ENCODE results near the gene UBE2Q1.

The UBE2Q1 gene

DNA sequence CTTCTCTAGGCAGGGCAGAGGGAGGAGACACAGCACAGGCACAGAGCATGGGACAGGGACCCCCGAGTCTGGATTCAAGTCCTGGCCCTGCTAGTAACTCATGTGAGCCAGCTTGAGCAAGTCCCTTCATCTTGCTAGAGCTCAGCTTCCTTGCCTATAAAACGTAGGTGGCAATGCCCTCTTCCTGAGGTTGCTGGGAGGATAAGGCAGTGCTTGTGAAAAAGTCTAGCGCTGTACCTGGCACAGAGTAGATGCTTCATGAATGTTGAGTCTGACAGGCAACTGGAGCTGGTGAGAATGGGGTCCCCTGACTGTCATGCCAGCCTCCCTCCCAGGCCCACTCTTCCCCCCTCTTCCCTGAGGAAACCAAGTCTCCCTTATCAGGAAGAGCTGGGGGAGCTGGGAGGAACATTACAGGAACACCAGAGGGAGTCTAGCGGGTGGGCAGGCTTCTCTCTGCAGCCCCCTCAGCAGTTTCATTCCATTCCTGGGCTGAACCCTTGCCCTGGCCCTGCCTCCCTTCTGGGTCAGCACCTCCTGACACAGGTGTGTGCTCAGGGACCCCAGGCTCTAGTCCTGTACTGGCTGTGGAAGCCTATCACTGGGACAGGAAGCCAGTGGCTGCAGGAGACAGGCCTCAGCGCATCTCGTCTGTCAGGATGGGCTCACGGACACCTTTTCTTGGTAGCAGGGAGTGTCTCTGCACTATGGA, 19.0 kb upstream of the UBE2Q1 start:
- DNase-seq (ENCODE audit: low spot score) = no peak

GRCh38 chr1:154575951-154576566, 17.6 kb upstream of the UBE2Q1 start:
- no peak for DNase-seq (ENCODE audit: low spot score)

DNA sequence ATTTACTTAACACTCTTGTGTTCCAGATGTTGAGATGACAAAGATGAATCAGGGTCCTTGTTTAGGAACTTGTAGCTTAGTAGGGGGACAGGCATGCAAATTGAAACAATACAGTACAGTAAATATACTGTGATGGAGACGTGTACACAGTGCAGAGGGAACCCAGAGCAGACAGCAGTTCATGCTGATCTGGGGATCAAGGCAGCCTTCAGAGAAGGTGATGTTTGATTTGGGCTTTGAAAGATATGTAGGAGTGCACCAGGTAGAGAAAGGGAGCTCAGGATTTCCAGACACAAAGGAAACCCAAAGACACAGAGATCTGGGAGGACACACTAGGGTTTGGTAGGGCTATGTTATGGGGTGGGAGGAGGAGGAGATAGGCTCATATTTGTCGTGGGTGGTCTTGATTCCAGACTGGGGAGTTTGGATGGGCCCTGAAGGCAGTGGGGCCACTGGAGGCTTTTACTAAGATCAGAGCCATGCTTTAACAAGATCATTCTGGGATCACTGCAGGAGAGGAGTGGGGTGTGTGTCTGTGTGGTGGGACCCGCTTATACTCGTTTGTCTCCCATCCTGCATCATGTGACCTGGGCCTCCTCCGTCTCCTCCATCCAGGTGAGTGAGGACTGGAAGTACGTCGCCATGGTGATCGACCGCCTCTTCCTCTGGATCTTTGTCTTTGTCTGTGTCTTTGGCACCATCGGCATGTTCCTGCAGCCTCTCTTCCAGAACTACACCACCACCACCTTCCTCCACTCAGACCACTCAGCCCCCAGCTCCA, 16.9 kb upstream of the UBE2Q1 start:
- no peak for DNase-seq (ENCODE audit: low spot score)

DNA sequence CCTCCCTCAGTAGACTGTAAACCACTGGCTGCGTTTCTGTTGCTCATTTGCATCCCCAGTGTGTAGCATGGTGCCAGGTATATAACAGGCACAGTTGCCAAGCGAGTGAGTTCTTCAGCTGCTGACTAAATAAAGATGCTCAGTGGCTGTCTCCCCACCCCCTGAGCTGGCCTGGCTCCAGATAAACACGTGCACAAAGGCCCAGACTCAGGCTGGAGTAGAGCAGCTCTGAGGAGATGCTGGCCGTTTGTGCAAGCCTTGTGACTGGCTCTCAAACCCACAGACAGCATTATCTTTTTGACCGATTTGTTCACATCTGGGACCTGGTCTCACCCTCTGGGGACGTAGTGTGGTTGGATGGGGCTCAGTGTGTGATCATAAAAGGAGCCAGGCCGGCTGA, 16.3 kb upstream of the UBE2Q1 start:
- peak; percentile 35 for DNase-seq (ENCODE audit: low spot score)

- DNase-seq (ENCODE audit: low spot score) = no peak
These were observed 14.7 kb upstream of the UBE2Q1 start for GRCh38 chr1:154573168-154573510.

DNA sequence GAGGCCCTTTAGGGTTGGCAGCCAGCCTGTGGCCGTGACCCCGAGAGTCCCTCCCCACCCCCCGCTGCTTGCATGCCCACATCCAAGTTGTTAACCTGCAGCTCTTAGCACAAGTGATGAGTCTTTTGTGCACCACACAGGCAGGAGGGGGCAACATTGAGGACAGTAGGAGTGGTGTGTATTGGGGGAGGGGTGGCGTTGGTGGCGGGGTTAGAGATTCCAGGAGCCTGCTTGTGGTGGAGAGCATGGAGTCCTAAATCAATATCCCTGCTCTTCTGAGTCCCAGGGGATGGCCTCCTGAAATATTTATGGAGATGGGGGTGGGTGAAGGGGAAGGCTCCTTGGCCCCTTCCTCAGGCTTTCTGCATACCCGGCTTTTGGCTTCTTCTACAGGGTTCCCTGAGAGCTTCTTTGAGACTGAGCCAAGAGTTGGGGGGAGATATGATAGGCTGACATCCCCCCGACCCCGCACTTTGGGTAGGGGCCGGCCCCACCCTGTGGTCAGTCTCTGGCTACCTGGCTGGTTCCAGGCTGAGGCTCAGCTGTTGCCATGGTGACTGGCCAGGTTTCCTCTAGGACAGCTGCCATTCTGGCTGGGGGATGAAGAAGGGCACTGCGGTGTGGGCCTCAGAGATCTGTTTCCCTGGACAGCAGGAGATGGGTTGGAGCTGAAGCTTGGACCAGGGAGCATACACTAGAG, 14.2 kb upstream of the UBE2Q1 start:
- no peak for DNase-seq (ENCODE audit: low spot score)

DNA sequence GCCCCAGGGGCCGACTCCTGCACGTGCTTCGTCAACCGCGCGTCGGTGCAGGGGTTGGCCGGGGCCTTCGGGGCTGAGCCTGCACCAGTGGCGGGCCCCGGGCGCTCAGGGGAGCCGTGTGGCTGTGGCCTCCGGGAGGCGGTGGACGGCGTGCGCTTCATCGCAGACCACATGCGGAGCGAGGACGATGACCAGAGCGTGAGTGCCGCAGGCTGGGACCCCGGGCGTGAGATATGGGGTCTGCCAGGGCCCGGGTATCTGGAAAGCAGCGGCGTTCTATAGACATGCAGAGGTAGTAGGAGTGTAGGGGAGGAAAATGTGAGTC, 13.5 kb upstream of the UBE2Q1 start:
- no peak for DNase-seq (ENCODE audit: low spot score)

GRCh38 chr1:154571244-154571963, 12.9 kb upstream of the UBE2Q1 start:
- DNase-seq (ENCODE audit: low spot score) = no peak

DNA sequence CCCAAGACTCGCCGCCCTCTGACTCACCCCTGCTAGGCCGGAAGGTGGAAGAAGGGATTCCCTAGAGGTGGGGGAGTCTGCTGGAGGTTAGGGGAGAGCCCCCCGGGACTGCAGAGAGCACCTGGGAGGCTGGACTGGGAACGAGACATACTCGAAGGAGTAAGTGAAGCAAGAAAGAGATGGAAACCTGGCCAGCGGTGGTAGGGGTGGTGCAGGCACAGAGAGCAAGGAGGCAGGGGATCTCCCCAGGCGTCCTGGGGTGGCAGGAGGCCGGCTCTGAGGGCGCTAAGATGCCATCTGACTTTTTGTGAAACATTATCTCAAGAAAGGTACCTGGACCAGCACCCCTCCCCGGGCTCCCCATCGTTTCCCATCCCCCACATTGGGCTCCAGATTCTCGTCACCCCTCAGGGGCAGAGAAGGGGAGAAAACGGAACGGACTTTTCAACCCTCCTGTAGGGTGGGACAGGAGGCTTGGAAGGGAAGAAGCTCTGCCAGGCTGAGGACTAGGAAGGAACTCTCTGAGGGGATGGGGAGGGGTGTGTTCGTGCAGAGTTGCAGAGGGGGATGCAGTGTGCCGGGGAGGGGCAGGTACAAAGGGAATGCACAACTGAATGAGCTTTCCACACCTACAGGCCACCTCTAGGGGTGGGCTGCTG, 9.8 kb upstream of the UBE2Q1 start:
- DNase-seq (ENCODE audit: low spot score) = no peak

GRCh38 chr1:154567386-154568156, 9.1 kb upstream of the UBE2Q1 start, which contains the start of gene CHRNB2:
CHRNB2 (plus strand) TSS chr1:154567778; CDS start chr1:154568045, 267 bp downstream.
- peak; percentile 94 for DNase-seq (ENCODE audit: low spot score)

DNA sequence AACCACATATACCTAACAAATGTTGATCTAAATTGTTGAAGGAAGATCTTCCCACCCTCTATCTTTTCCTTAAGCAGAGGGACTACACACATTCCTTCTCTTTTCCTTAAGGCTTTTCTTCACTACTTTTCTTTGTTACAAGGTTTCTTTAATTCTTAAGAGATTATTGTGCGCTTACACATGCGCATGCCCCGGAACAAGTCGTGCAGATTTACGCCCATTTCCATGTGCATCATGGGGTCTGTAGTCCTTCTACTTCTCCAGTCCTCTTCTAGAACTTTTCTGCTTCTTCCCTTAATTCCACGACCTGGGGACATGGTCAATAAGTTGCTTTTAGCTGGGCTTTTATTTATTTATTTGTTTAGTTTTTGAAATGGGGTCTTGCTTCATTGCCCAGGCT, 7.4 kb upstream of the UBE2Q1 start:
- no peak for DNase-seq (ENCODE audit: low spot score)

- DNase-seq (ENCODE audit: low spot score) = peak; percentile 85
These were observed 1.1 kb upstream of the UBE2Q1 start for GRCh38 chr1:154559466-154560044.

- DNase-seq (ENCODE audit: low spot score) = peak; percentile 96
These were observed 431 bp upstream of the UBE2Q1 start for GRCh38 chr1:154558720-154559465.

DNA sequence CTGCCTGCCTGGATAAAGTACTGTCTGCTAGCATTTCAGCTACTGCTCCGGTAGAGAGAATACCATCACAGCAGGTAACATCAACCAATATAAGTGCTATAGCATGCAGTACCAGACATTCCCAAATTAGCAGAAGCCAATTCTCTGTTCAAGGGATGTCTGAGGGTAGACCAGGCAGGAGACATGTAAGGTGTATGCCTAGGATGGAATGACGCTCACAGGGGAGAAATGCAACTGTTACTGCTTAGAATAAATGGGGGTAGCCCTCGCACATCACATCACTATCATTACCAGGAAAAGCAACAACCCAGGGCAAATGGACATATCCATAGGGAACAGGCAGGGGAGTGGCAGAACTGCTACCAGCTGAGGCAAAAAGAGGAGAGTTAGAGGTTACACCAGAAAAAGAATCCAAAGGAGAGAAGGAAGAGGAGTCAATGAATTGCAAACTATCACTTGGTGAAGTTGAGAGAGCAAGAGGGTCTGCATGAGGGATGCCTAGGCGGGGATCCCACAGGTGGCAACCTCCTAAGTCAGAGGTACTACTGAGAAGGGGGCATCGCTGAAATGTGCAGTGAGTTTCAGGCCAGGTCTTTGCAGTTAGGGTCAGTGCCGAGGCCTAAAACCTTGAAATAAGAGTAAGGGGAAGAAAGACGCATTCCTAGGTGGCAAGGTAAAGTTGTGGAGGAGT, 1.1 kb downstream of the UBE2Q1 start:
- no peak for DNase-seq (ENCODE audit: low spot score)

DNA sequence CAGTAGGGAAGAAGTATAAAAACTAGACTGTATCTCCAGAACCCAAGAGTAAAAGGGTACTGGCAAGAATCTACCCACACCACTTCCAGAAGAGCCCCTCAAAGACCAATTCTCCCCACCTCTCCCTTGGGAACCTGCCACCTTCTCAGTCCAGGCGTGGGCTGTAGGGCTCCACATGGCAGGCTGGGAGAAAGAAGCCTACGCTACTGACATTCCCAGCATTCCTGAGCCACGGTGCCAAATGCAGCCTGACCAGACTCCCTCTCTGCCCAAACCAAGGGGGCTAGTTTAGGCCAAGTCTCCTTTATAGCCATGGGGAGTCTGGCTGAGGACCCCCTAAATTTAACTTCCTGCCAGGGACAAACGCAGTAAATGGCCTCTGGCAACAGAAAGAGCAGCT, 2.0 kb downstream of the UBE2Q1 start:
- DNase-seq (ENCODE audit: low spot score) = peak; percentile 69

DNA sequence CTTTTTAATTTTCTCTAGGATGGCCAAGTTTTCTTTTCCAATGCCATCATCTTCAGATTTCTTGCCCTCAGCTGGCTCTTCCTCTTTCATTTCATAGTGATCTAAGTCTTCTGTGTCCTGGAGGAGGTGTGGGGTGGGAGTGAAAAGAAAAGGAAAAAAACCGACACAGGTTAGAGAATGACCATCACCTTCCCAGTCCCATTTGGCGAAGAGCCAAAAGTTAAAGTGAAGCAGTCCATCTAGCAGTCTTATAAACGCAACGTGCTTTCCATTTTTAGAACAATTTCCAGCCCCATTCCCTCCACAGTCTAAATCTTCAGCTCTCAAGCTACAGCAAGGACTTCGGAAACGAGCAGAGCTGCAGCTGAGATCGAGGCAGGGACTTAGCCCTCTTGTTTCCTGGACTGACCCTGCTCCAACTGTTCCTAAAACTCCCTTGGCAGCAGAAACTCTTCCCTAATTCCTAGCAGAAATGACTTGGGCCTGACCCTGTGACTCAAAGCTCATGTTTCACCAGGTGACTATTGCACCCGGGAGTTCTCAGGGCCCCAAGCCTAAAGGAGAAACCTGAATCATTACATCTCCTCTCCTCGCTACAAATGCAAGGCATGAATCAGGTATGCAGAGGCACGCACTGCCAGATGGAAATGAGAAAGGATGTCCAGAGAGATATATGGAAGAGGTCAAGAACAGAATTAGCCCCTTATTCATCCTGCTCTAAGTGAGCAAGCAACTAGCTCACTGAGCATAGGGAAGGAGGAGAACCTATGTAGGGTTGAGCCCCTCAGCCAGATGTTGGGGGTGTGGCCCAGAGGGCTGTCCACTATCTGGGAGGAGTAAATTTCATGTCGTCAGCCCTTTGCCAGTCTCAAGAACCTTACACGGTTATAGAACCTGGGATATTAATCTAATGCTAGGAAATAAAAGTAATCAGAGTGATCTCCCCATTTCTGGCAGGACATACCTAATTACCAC, 5.1 kb downstream of the UBE2Q1 start:
- no peak for DNase-seq (ENCODE audit: low spot score)

DNA sequence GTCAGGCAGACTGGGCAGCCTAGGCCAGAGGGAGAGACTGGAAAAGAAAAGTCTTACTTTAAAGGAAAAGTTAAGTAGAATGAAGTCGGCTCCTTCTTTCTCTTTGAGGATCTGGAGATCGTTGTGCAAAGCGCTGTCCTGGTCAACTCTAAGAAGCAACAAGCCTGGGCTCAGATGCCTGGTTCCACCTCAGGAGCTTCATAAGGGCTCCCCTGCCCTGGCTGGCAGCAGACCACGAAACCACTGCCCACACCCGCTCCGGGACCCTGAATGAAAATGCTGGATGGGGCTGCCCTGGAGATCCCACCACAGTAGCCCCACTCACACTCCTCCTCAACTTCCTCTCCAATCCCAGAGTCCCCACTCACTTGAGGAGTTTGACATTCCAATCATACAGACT, 6.4 kb downstream of the UBE2Q1 start:
- DNase-seq (ENCODE audit: low spot score) = no peak

DNA sequence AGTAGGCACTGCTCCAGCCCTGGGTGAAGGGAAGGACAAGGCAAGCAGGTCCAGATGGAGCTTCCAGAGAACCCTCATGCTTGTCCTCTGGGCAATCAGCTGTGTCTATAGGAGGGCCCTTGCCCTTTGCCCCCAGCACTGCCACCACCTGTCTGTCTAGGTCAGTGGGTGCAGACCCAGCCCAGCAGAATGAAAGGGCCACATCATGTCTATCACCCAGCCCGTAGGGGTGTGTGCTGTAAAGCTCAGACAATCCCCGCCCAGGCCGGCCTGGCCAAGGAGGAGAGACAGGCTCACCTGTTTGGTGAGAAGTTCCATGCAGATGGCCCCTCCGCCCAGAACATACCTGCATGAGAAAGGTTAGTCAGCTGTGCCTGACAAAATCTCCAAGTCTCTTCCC, 7.0 kb downstream of the UBE2Q1 start:
- no peak for DNase-seq (ENCODE audit: low spot score)

All from AG20443 (cell line).